ENCODE data around the gene SLIT3.

GRCh38 chr5:169152453-169152852 is 148.5 kb downstream of the SLIT3 start:
- TF ChIP-seq POU2F2 (IDR thresholded peaks at IDR 0.05; ENCODE audit: low read depth, low read length) = no peak
- no peak for TF ChIP-seq TAF1 (IDR thresholded peaks at IDR 0.05; ENCODE audit: low read depth, low read length)
- no peak for TF ChIP-seq POLR2A (IDR thresholded peaks at IDR 0.05; ENCODE audit: low read depth, low read length)
- no peak for TF ChIP-seq POLR2AphosphoS5 (IDR thresholded peaks at IDR 0.05; ENCODE audit: low read depth, low read length)
- TF ChIP-seq PAX5 (IDR thresholded peaks at IDR 0.05; ENCODE audit: insufficient read depth, low read length, severe bottlenecking) = no peak

Measured in GM12891 (cell line).